ENCODE measurements around the gene TCEAL9.

Gene TCEAL9

DNA sequence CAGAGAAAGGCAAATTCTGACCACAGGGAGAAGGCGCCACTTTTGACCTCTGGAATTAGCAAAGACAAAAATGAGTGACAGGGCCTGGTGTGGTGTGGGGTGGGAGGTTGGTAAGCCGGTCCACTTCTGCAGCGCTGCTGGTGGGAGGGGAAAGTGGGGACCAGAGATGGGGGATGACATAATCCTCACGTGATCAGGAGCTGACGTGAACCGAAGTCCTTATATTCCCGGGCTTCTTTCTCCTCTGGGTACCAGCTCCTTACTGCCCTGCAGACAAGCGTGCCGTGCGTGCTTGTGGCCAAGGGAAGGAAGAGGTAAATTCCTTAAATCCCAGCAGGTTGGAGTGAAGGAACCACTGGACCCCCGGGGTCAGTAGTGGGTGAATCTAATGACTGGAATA, 26.3 kb upstream of the TCEAL9 start, which contains the start of gene TCEAL7:
TCEAL7 (plus strand) TSS at position 249 of the 400 bp plus-strand sequence. CDS start 1,165 bp downstream, outside the sequence.
- no peak within 1 kb of the TSS for H3K27ac ChIP-seq (ENCODE audit: extremely low read depth, low read depth, low read length)
- no peaks in the 10 kb centered on the region for H3K9me3 ChIP-seq (ENCODE audit: control insufficient read depth, insufficient read depth, low read depth, low read length)
- H3K4me3 ChIP-seq (ENCODE audit: low read depth, low read length), result no peak within 1 kb of the TSS; the same call in 1 of the 2 replicates
- ChIA-PET CTCF (interaction anchor here (0.7 to 2.0 kb wide), 4 partner anchors 12 to 134 kb away, joined by 3 to 6 read pairs (median 4); no protein-coding TSS in a partner anchor), POLR2A (interaction anchor here (0.9 to 1.2 kb wide), 2 partner anchors 26 to 75 kb away, joined by 3 to 5 read pairs; partner anchors contain the start of genes TCEAL8 and TCEAL9)
- no peak for TF ChIP-seq ZNF792 (tag by site-specific recombination; IDR thresholded peaks at IDR 0.05)
- no peak for TF ChIP-seq KLF16 (tag by site-specific recombination; IDR thresholded peaks at IDR 0.05)
- 0 out of 2 replicates have a peak, but pooled peaks have one; percentile 11 for TF ChIP-seq SP2 (tag by site-specific recombination; IDR thresholded peaks at IDR 0.05)
- no peak for TF ChIP-seq ZNF221 (tag by site-specific recombination; IDR thresholded peaks at IDR 0.05; ENCODE audit: borderline replicate concordance)
- TF ChIP-seq, protein P1, sequence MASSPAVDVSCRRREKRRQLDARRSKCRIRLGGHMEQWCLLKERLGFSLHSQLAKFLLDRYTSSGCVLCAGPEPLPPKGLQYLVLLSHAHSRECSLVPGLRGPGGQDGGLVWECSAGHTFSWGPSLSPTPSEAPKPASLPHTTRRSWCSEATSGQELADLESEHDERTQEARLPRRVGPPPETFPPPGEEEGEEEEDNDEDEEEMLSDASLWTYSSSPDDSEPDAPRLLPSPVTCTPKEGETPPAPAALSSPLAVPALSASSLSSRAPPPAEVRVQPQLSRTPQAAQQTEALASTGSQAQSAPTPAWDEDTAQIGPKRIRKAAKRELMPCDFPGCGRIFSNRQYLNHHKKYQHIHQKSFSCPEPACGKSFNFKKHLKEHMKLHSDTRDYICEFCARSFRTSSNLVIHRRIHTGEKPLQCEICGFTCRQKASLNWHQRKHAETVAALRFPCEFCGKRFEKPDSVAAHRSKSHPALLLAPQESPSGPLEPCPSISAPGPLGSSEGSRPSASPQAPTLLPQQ (tag by site-specific recombination; IDR thresholded peaks at IDR 0.05), result peak; percentile 55; the same call in 1 of the 2 replicates
- no peak for TF ChIP-seq ZBTB17 (tag by site-specific recombination; IDR thresholded peaks at IDR 0.05)
- TF ChIP-seq, protein P2, sequence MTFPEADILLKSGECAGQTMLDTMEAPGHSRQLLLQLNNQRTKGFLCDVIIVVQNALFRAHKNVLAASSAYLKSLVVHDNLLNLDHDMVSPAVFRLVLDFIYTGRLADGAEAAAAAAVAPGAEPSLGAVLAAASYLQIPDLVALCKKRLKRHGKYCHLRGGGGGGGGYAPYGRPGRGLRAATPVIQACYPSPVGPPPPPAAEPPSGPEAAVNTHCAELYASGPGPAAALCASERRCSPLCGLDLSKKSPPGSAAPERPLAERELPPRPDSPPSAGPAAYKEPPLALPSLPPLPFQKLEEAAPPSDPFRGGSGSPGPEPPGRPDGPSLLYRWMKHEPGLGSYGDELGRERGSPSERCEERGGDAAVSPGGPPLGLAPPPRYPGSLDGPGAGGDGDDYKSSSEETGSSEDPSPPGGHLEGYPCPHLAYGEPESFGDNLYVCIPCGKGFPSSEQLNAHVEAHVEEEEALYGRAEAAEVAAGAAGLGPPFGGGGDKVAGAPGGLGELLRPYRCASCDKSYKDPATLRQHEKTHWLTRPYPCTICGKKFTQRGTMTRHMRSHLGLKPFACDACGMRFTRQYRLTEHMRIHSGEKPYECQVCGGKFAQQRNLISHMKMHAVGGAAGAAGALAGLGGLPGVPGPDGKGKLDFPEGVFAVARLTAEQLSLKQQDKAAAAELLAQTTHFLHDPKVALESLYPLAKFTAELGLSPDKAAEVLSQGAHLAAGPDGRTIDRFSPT (tag by site-specific recombination; IDR thresholded peaks at IDR 0.05), result 0 out of 2 replicates have a peak, but pooled peaks have one; percentile 36
- TF ChIP-seq YY1 (tag by site-specific recombination; IDR thresholded peaks at IDR 0.05), result no peak
- TF ChIP-seq GLI4 (tag by site-specific recombination; IDR thresholded peaks at IDR 0.05), result no peak
- no peak for TF ChIP-seq ZNF549 (tag by site-specific recombination; IDR thresholded peaks at IDR 0.05)
- TF ChIP-seq ZNF514 (tag by site-specific recombination; IDR thresholded peaks at IDR 0.05), result no peak
- 0 out of 2 replicates have a peak, but pooled peaks have one; percentile 16 for TF ChIP-seq KLF8 (tag by site-specific recombination; IDR thresholded peaks at IDR 0.05)
- no peak for TF ChIP-seq ZNF292 (tag by site-specific recombination; IDR thresholded peaks at IDR 0.05; ENCODE audit: borderline replicate concordance, low read depth)
- TF ChIP-seq ZNF211 (tag by site-specific recombination; IDR thresholded peaks at IDR 0.05; ENCODE audit: low read depth), result no peak
- TF ChIP-seq, protein P3, sequence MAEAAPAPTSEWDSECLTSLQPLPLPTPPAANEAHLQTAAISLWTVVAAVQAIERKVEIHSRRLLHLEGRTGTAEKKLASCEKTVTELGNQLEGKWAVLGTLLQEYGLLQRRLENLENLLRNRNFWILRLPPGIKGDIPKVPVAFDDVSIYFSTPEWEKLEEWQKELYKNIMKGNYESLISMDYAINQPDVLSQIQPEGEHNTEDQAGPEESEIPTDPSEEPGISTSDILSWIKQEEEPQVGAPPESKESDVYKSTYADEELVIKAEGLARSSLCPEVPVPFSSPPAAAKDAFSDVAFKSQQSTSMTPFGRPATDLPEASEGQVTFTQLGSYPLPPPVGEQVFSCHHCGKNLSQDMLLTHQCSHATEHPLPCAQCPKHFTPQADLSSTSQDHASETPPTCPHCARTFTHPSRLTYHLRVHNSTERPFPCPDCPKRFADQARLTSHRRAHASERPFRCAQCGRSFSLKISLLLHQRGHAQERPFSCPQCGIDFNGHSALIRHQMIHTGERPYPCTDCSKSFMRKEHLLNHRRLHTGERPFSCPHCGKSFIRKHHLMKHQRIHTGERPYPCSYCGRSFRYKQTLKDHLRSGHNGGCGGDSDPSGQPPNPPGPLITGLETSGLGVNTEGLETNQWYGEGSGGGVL (tag by site-specific recombination; IDR thresholded peaks at IDR 0.05), result no peak
- TF ChIP-seq ZBTB1 (tag by site-specific recombination; IDR thresholded peaks at IDR 0.05), result no peak
- TF ChIP-seq ZNF223 (tag by site-specific recombination; IDR thresholded peaks at IDR 0.05), result no peak
- TF ChIP-seq ZNF596 (tag by site-specific recombination; IDR thresholded peaks at IDR 0.05), result no peak
- no peaks in the 10 kb centered on the region for H3K36me3 ChIP-seq (ENCODE audit: control insufficient read depth in 2 of 2, insufficient read depth in 1 of 2, low read length in 2 of 2)
- no peaks in the 10 kb centered on the region for H3K4me1 ChIP-seq (ENCODE audit: control insufficient read depth, insufficient read depth, low read length)

DNA sequence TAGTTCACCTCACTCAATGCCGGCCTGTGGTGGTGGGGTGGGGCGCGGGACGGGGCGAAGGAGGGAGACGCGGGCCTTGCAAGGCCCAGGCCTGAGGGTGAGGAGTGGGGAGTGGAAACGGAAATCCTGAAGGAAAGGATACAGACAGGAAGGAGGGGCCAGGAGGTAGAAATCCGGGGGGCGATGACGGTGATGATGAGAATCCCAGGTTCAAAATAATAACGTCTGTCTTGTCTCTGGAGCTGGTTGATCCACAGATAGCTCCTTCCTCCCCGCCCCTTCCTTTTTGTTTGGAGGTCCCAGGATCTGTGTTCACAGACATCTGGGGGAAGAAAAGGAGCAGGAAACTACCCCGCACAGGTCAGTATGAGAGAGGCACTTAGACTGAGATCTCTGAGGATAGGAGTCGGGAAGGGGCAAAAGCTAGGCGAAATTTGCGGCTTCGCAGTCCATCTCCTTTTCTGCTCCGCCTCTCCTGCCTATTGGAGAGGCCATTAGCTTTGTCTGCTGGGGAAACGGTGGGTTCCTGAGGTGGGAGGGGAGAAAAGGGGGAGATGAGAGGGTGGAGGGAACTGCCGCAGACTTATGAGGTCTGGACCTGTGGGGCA, 25.5 kb upstream of the TCEAL9 start:
- Histone ChIP-seq H3K9me3 (ENCODE audit: control insufficient read depth, insufficient read depth, low read depth, low read length) (no peaks in the 10 kb centered on the region), H3K4me1 (ENCODE audit: control insufficient read depth, insufficient read depth, low read length) (no peaks in the 10 kb centered on the region), H3K27ac (ENCODE audit: extremely low read depth, low read depth, low read length) (no peak overlapping the region), H3K4me3 (ENCODE audit: low read depth, low read length) (no peak overlapping the region), H3K36me3 (ENCODE audit: control insufficient read depth in 2 of 2, insufficient read depth in 1 of 2, low read length in 2 of 2) (no peaks in the 10 kb centered on the region)
- ChIA-PET CTCF (interaction anchor here (1.6 to 2.0 kb wide), 2 partner anchors 11 to 13 kb away, joined by 3 to 6 read pairs; no protein-coding TSS in a partner anchor), POLR2A (interaction anchor here (0.9 to 1.2 kb wide), 2 partner anchors 25 to 76 kb away, joined by 3 to 5 read pairs; partner anchors contain the start of genes TCEAL8 and TCEAL9)
- TF ChIP-seq ZNF175 (tag by site-specific recombination; IDR thresholded peaks at IDR 0.05), result no peak
